Cardiac muscle cell (in vitro differentiated cells and primary cell): Measurements from ENCODE around the gene A2M. TPM values are rescaled to one million over a fixed set of nuclear protein-coding genes. Genes with fewer than 3 reads are reported as not detected.

Experiments used
- DNase-seq, 2 donors: peaks; one replicate each; pipeline versions ENCODE4 v3.0.0 to v3.0.0-alpha.2; 2010 to 2017; ENCODE audit warnings: low read depth in 1 of 2, low spot score in 1 of 2
- H3K27ac ChIP-seq: fragments of 200-600 bp; sonication (generic); 2 replicates; pipeline ENCODE4 v1.5.1; 2016
- H3K27me3 ChIP-seq: fragments of 200-600 bp; sonication (generic); 2 replicates; pipeline ENCODE4 v1.6.0; 2016; ENCODE audit warnings: control low read depth
- H3K36me3 ChIP-seq: fragments of 200-600 bp; sonication (generic); 2 replicates; pipeline ENCODE4 v1.5.1; 2016; ENCODE audit warnings: control low read depth
- H3K4me1 ChIP-seq: fragments of 200-600 bp; sonication (generic); 2 replicates; pipeline ENCODE4 v1.8.1; 2017; ENCODE audit warnings: low read depth, mild to moderate bottlenecking, mixed run types
- H3K4me3 ChIP-seq: fragments of 200-600 bp; sonication (generic); 2 replicates; pipeline ENCODE4 v1.5.1; 2016; ENCODE audit warnings: mild to moderate bottlenecking
- H3K9me3 ChIP-seq: fragments of 200-600 bp; sonication (generic); 2 replicates; pipeline ENCODE4 v1.5.1; 2017; ENCODE audit warnings: low read depth, mild to moderate bottlenecking, control low read depth
- CTCF ChIP-seq: IDR thresholded peaks from 2 replicates; pipeline ENCODE4 v1.5.1; 2012; ENCODE audit warnings: low read depth, mild to moderate bottlenecking, low read length
- polyA plus RNA-seq: library from polyadenylated mRNA; unstranded; fragments of >200 nt; fragmentation: Nextera tagmentation; extraction: Ambion mirVana; gene quantifications from 2 replicates; pipeline ENCODE4 v1.2.1, GENCODE V29; 2016
- total RNA-seq: library from RNA; depleted of rRNA; stranded (reverse); fragments of >200 nt; gene quantifications from 2 replicates; pipeline ENCODE4 v1.2.3, GENCODE V29; 2016

The A2M gene
- total and polyA plus RNA-seq, 2 experiments from 2014 or later, result 63.5 to 104 TPM

- Histone ChIP-seq H3K27me3 (no peaks in the 10 kb centered on the region), H3K4me3 (no peak overlapping the region), H3K27ac (no peak overlapping the region), H3K9me3 (no peaks in the 10 kb centered on the region), H3K36me3 (no peaks in the 10 kb centered on the region), H3K4me1 (no peaks in the 10 kb centered on the region)
- no peak for DNase-seq
- no peak for TF ChIP-seq CTCF
These were observed 19.4 kb upstream of the A2M start for GRCh38 chr12:9134981-9135628.

- Histone ChIP-seq H3K4me3 (no peak overlapping the region), H3K27ac (no peak overlapping the region), H3K27me3 (no peaks in the 10 kb centered on the region), H3K36me3 (no peaks in the 10 kb centered on the region), H3K9me3 (no peaks in the 10 kb centered on the region), H3K4me1 (no peaks in the 10 kb centered on the region)
- DNase-seq, result no peak
- TF ChIP-seq CTCF, result no peak
These were observed 17.6 kb upstream of the A2M start for GRCh38 chr12:9133216-9133916.

- H3K27me3 ChIP-seq, result no peaks in the 10 kb centered on the region
These were observed 16.4 kb upstream of the A2M start for GRCh38 chr12:9132008-9132535.

GRCh38 chr12:9130244-9130643, 14.5 kb upstream of the A2M start:
- Histone ChIP-seq H3K27me3 (no peaks in the 10 kb centered on the region), H3K9me3 (no peaks in the 10 kb centered on the region), H3K27ac (no peak overlapping the region), H3K4me1 (no peaks in the 10 kb centered on the region), H3K4me3 (no peak overlapping the region), H3K36me3 (no peaks in the 10 kb centered on the region)
- no peak for TF ChIP-seq CTCF
- no peak for DNase-seq

More at GRCh38 chr12:9132008-9132535, 16.4 kb upstream of the A2M start:
- H3K9me3 ChIP-seq, result no peaks in the 10 kb centered on the region
- no peaks in the 10 kb centered on the region for H3K4me1 ChIP-seq
- H3K27ac ChIP-seq, result no peak overlapping the region
- H3K36me3 ChIP-seq, result no peaks in the 10 kb centered on the region
- no peak for TF ChIP-seq CTCF
- H3K4me3 ChIP-seq, result no peak overlapping the region
- no peak for DNase-seq

- DNase-seq, result no peak
- Histone ChIP-seq H3K4me1 (no peaks in the 10 kb centered on the region), H3K9me3 (no peaks in the 10 kb centered on the region), H3K4me3 (no peak overlapping the region), H3K27ac (no peak overlapping the region), H3K27me3 (no peaks in the 10 kb centered on the region), H3K36me3 (no peaks in the 10 kb centered on the region)
- TF ChIP-seq CTCF, result no peak
These were observed 12.4 kb upstream of the A2M start for GRCh38 chr12:9127936-9128663.
